HG02610 (cell line): ENCODE data around the gene PIK3CD.

Source experiments
- ATAC-seq: cut with Tn5 transposase; IDR thresholded peaks from one replicate; pipeline ENCODE4 v1.9.1; 2021; ENCODE audit warnings: mild to moderate bottlenecking, moderate library complexity; ENCODE audit not compliant: unreplicated experiment

PIK3CD gene

GRCh38 chr1:9763914-9764313 is 112.4 kb downstream of the PIK3CD start:
- ATAC-seq = no peak

GRCh38 chr1:9764550-9764949 is 113.0 kb downstream of the PIK3CD start:
- no peak for ATAC-seq

- no peak for ATAC-seq
These were observed 115.4 kb downstream of the PIK3CD start for GRCh38 chr1:9766759-9767442.

- ATAC-seq = no peak
These were observed 116.6 kb downstream of the PIK3CD start for GRCh38 chr1:9767964-9768668.

GRCh38 chr1:9768983-9769382 is 117.5 kb downstream of the PIK3CD start:
- ATAC-seq = no peak

GRCh38 chr1:9770298-9770697 is 118.8 kb downstream of the PIK3CD start:
- ATAC-seq = no peak

GRCh38 chr1:9774712-9775679 is 123.5 kb downstream of the PIK3CD start:
- no peak for ATAC-seq

- ATAC-seq = no peak
These were observed 125.2 kb downstream of the PIK3CD start for GRCh38 chr1:9776685-9777084.
